ENCODE results near the gene SERPINA5.

- TF ChIP-seq ESRRG (CRISPR knock-in tag; IDR thresholded peaks at IDR 0.05), result no peak
- TF ChIP-seq ZFP30 (CRISPR knock-in tag; IDR thresholded peaks at IDR 0.05), result no peak
- TF ChIP-seq PPARA (CRISPR knock-in tag; IDR thresholded peaks at IDR 0.05; ENCODE audit: borderline replicate concordance), result no peak
- no peak for TF ChIP-seq CREB5 (CRISPR knock-in tag; IDR thresholded peaks at IDR 0.05; ENCODE audit: low read depth)
Observed at GRCh38 chr14:94568186-94568585, 13.0 kb upstream of the SERPINA5 start.
